Endothelial cell of umbilical vein (primary cell): ENCODE measurements around the gene OR52I1. TPM values are rescaled to one million over a fixed set of nuclear protein-coding genes. Genes with fewer than 3 reads are reported as not detected.

Experiments used
- BruUV-seq: library from RNA; stranded (reverse); fragments of 400-500 nt; replicated peaks from 2 replicates; lab custom pipeline; 2021; lab: Mats Ljungman, UMichigan
- CTCF ChIA-PET: fragments of 300-600, 350-600 bp; sonication (Branson Sonifier 250); formaldehyde crosslinking; loops from one replicate; lab custom pipeline; 2021; ENCODE audit warnings: antibody characterized with exemption, inconsistent platforms; lab: Charles Lee
- POLR2A ChIA-PET: fragments of 300-600, 350-600 bp; sonication (Branson Sonifier 250); formaldehyde crosslinking; loops from one replicate; lab custom pipeline; 2021; ENCODE audit warnings: antibody characterized with exemption, inconsistent platforms; lab: Charles Lee
- DNase-seq: peaks from one replicate; pipeline ENCODE4 v3.0.0-alpha.2; 2011; ENCODE audit warnings: low read depth, low spot score
- FAIRE-seq: peaks from 2 replicates; lab custom pipeline; 2011; peaks lifted over from hg19 to GRCh38; lab: Jason Lieb, UNC
- H2AFZ ChIP-seq: 2 replicates; pipeline ENCODE4 v1.6.0; 2012; ENCODE audit warnings: low read depth, low read length, control low read depth, inconsistent platforms
- H3K27ac ChIP-seq: 2 replicates; pipeline ENCODE4 v1.5.1; 2011; ENCODE audit warnings: low read depth, mild to moderate bottlenecking, control low read depth, low read length, moderate library complexity; ENCODE audit not compliant: insufficient read depth
- H3K27me3 ChIP-seq, 2 experiments: 2 replicates each; pipeline versions ENCODE4 v1.6.0 to v1.6.1; 2011; ENCODE audit warnings: low read length in 2 of 2, mixed read lengths in 1 of 2; ENCODE audit not compliant: control insufficient read depth in 2 of 2, insufficient read depth in 2 of 2
- H3K36me3 ChIP-seq, 2 experiments: 2 replicates in 1 of 2; 3 replicates in 1 of 2; pipeline ENCODE4 v1.5.1; 2011; ENCODE audit warnings: low read length in 2 of 2, mild to moderate bottlenecking in 1 of 2, moderate library complexity in 1 of 2; ENCODE audit not compliant: control insufficient read depth in 2 of 2, insufficient read depth in 2 of 2; ENCODE audit errors: extremely low read depth in 1 of 2
- H3K4me1 ChIP-seq: 3 replicates; pipeline ENCODE4 v1.5.1; 2011; ENCODE audit warnings: mild to moderate bottlenecking, low read length; ENCODE audit not compliant: control insufficient read depth, insufficient read depth; ENCODE audit errors: extremely low read depth
- H3K4me2 ChIP-seq: 2 replicates; pipeline ENCODE4 v1.6.1; 2011; ENCODE audit warnings: low read length, control low read depth, mixed read lengths; ENCODE audit not compliant: insufficient read depth
- H3K4me3 ChIP-seq, 3 experiments: fragments of 200-600 bp in 1 of 3; sonication (generic), shearing (Covaris generic) in 1 of 3; replicated peaks in 1 of 3; 2 replicates each; pipeline ENCODE4 v1.5.1; 2011 to 2016; ENCODE audit warnings: control low read depth in 3 of 3, low read length in 3 of 3, mild to moderate bottlenecking in 2 of 3, inconsistent platforms in 1 of 3, low read depth in 1 of 3, moderate library complexity in 1 of 3; ENCODE audit not compliant: insufficient read depth in 1 of 3
- H3K79me2 ChIP-seq: 2 replicates; pipeline ENCODE4 v1.6.0; 2012; ENCODE audit warnings: low read length, inconsistent platforms; ENCODE audit not compliant: control insufficient read depth, insufficient read depth
- H3K9ac ChIP-seq: replicated peaks from 2 replicates; pipeline ENCODE3; 2011; ENCODE audit warnings: low read length, control low read depth; ENCODE audit not compliant: insufficient read depth; ENCODE audit errors: extremely low read depth
- H3K9me1 ChIP-seq: replicated peaks from 3 replicates; pipeline ENCODE4 v1.6.0; 2011; ENCODE audit warnings: mild to moderate bottlenecking, low read length; ENCODE audit not compliant: control insufficient read depth, insufficient read depth; ENCODE audit errors: extremely low read depth
- H3K9me3 ChIP-seq: replicated peaks from 2 replicates; pipeline ENCODE4 v1.5.1; 2012; ENCODE audit warnings: low read length, inconsistent platforms; ENCODE audit not compliant: control insufficient read depth, insufficient read depth
- H4K20me1 ChIP-seq: replicated peaks from 2 replicates; pipeline ENCODE3; 2011; ENCODE audit warnings: mild to moderate bottlenecking, low read length; ENCODE audit not compliant: control insufficient read depth, insufficient read depth; ENCODE audit errors: extremely low read depth
- EZH2 ChIP-seq: IDR thresholded peaks from 2 replicates; pipeline ENCODE4 v1.6.1; 2012; ENCODE audit warnings: borderline replicate concordance, low read depth, mild to moderate bottlenecking, moderate library complexity, low read length, inconsistent platforms; ENCODE audit not compliant: severe bottlenecking
- FOS ChIP-seq: IDR thresholded peaks from 2 replicates; pipeline ENCODE4 v1.6.1; 2011; ENCODE audit warnings: mild to moderate bottlenecking, low read length, moderate library complexity, borderline replicate concordance; ENCODE audit not compliant: insufficient read depth
- GATA2 ChIP-seq: IDR thresholded peaks from 2 replicates; pipeline ENCODE4 v1.7.0; 2011; ENCODE audit warnings: low read depth, mild to moderate bottlenecking, moderate library complexity, mixed read lengths, low read length; ENCODE audit not compliant: insufficient read length, insufficient read depth
- JUN ChIP-seq: IDR thresholded peaks from 2 replicates; pipeline ENCODE4 v1.6.1; 2011; ENCODE audit warnings: borderline replicate concordance, low read depth; ENCODE audit not compliant: insufficient read length, insufficient read depth
- MYC ChIP-seq: IDR thresholded peaks from one replicate; pipeline ENCODE4 v1.6.1; 2011; ENCODE audit warnings: mild to moderate bottlenecking, low read depth, low read length
- POLR2A ChIP-seq: IDR thresholded peaks from 2 replicates; pipeline ENCODE4 v1.6.1; 2012; ENCODE audit warnings: low read depth, mild to moderate bottlenecking, control low read depth, low read length
- POLR2AphosphoS5 ChIP-seq: IDR thresholded peaks from 2 replicates; pipeline ENCODE4 v1.6.1; 2012; ENCODE audit warnings: low read depth, mild to moderate bottlenecking, control low read depth, low read length, moderate library complexity; ENCODE audit not compliant: insufficient read depth
- dilution Hi-C: fragments of 300-500 bp; cut with MboI; formaldehyde crosslinking; loops from one replicate; pipeline ENCODE4 v1.15.0; 2019; ENCODE audit warnings: low sequenced_read_pairs; ENCODE audit not compliant: extremely low pct_ligation_motif_present
- intact Hi-C: fragments of 100-400 bp; cut with micrococcal nuclease; formaldehyde crosslinking; loops from one replicate; pipeline ENCODE4 v1.10.0; 2022
- polyA plus RNA-seq, 4 experiments: library from polyadenylated mRNA; depleted of rRNA in 3 of 4; stranded (reverse) in 3 of 4; unstranded in 1 of 4; fragments of >200 nt; gene quantifications; 2 replicates each; pipeline versions ENCODE4 v1.2.1 to v1.2.3, GENCODE V29; 2011 to 2012; ENCODE audit warnings: missing spikeins in 1 of 4
- total RNA-seq: library from RNA; stranded (reverse); gene quantifications from 2 replicates; pipeline ENCODE4 v1.2.3, GENCODE V29; 2021
- TF ChIP-seq, protein P1 (sequence below): IDR thresholded peaks from 2 replicates; pipeline ENCODE4 v1.6.1; 2011; ENCODE audit not compliant: insufficient read depth, insufficient read length
- TF ChIP-seq, protein P2 (sequence below), 2 donors: IDR thresholded peaks; 1 replicate in 1 of 2; 2 replicates in 1 of 2; pipeline ENCODE4 v1.5.1; 2011; ENCODE audit warnings: low read length in 2 of 2, mild to moderate bottlenecking in 2 of 2, moderate library complexity in 2 of 2, control low read depth in 1 of 2, inconsistent platforms in 1 of 2, low read depth in 1 of 2; ENCODE audit not compliant: insufficient read depth in 1 of 2; ENCODE audit errors: extremely low read depth in 1 of 2

Gene OR52I1
- total and polyA plus RNA-seq, 2 donors (not counting 3 experiments of a cell fraction or from before 2014, with no cell fraction given), result not detected

DNA sequence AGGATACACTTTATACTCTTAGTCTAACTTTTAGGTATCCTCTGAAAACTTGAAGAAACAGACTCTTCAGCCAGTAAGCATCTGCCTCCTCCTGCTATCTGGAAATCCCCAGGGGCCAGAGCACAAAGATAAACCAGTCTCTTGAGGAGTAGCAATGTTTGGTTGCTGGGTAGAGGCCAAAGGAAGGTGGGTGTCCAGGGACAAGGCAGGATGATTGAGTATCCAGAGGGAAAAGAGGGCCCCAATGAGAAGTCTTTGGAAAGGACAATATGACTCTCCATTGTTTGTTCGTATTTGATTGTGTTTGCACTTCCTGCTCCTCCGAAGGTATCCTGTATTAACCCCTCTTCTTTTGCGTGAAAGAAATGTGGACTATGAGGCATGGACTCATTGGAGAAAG lies 4.8 kb upstream of the OR52I1 start:
- CTCF ChIA-PET, result no interaction called here
- dilution Hi-C loops (no loop called here), intact Hi-C loops (no loop called here)
- no peak overlapping the region for H3K9ac ChIP-seq
- no peaks in the 10 kb centered on the region for H3K4me1 ChIP-seq
- no TSS peak for BruUV-seq
- no peak overlapping the region for H3K27ac ChIP-seq
- no peaks in the 10 kb centered on the region for H4K20me1 ChIP-seq
- H3K79me2 ChIP-seq, result no peaks in the 10 kb centered on the region
- H3K36me3 ChIP-seq, result no peaks in the 10 kb centered on the region
- POLR2A ChIA-PET, result no interaction called here
- no peaks in the 10 kb centered on the region for H3K9me3 ChIP-seq
- H2AFZ ChIP-seq, result no peak overlapping the region
- TF ChIP-seq, protein P1, sequence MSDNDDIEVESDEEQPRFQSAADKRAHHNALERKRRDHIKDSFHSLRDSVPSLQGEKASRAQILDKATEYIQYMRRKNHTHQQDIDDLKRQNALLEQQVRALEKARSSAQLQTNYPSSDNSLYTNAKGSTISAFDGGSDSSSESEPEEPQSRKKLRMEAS, result no peak
- TF ChIP-seq MYC, result no peak
- no peak for TF ChIP-seq JUN
- no peak for TF ChIP-seq POLR2AphosphoS5
- TF ChIP-seq FOS, result no peak
- no peak for TF ChIP-seq EZH2
- no peak for TF ChIP-seq GATA2
- TF ChIP-seq POLR2A, result no peak
- TF ChIP-seq, protein P2, sequence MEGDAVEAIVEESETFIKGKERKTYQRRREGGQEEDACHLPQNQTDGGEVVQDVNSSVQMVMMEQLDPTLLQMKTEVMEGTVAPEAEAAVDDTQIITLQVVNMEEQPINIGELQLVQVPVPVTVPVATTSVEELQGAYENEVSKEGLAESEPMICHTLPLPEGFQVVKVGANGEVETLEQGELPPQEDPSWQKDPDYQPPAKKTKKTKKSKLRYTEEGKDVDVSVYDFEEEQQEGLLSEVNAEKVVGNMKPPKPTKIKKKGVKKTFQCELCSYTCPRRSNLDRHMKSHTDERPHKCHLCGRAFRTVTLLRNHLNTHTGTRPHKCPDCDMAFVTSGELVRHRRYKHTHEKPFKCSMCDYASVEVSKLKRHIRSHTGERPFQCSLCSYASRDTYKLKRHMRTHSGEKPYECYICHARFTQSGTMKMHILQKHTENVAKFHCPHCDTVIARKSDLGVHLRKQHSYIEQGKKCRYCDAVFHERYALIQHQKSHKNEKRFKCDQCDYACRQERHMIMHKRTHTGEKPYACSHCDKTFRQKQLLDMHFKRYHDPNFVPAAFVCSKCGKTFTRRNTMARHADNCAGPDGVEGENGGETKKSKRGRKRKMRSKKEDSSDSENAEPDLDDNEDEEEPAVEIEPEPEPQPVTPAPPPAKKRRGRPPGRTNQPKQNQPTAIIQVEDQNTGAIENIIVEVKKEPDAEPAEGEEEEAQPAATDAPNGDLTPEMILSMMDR (IDR thresholded peaks at IDR 0.05; ENCODE audit: extremely low read depth in 1 of 2, insufficient read depth in 1 of 2, low read depth in 1 of 2, low read length in 2 of 2), result no peak
- no peaks in the 10 kb centered on the region for H3K9me1 ChIP-seq
- no peak overlapping the region for H3K4me3 ChIP-seq
- H3K4me2 ChIP-seq, result no peak overlapping the region
- FAIRE-seq (no peak), DNase-seq (no peak)
- peaks cover 0 to 6% of the 10 kb centered on the region in 2 experiments for H3K27me3 ChIP-seq
